Measurements from ENCODE around the gene SFT2D2. TPM values are rescaled to one million over a fixed set of nuclear protein-coding genes. Genes with fewer than 3 reads are reported as not detected.

SFT2D2 gene
- polyA plus RNA-seq, 1 of the 3 experiments (the other 2 are of a cell fraction): 9.3 TPM

DNA sequence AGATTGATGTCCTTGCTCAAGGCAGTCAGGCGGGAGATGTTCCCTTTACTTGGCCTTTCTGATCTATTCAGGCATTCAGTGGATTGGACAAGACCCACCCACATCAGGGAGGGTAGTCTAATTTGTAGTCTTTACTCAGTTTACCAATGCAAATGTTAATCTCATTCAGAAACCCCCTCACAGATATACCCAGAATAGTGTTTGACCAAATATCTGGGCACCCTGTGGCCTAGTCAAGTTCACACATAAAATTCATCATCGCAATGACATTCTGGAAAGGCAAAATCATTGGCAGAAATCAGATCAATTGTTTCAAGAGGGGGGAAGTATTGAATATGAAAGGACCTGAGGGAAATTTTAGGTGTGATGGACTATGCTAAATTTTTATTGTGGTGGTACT is 12.5 kb upstream of the SFT2D2 start:
- POLR2A ChIA-PET: no interaction called here
- CTCF ChIA-PET: no interaction called here
- Histone ChIP-seq H3K27me3 (ENCODE audit: insufficient read depth) (no peaks in the 10 kb centered on the region), H3K4me2 (no peak overlapping the region), H3K9me2 (no peaks in the 10 kb centered on the region), H3K9ac (no peak overlapping the region), H2AFZ (ENCODE audit: low read depth) (no peak overlapping the region), H3K4me3 (ENCODE audit: low read depth in 2 of 2, low read length in 1 of 2) (no peak overlapping the region), H3K36me3 (replicated peaks in 1 of 2; ENCODE audit: control insufficient read depth in 1 of 2, insufficient read depth in 2 of 2, low read length in 1 of 2) (no peaks in the 10 kb centered on the region), H3K79me2 (ENCODE audit: insufficient read depth) (no peaks in the 10 kb centered on the region), H3F3A (replicated peaks; ENCODE audit: insufficient read depth) (no peaks in the 10 kb centered on the region), H4K20me1 (ENCODE audit: insufficient read depth) (no peaks in the 10 kb centered on the region), H3K27ac (ENCODE audit: low read depth in 2 of 2, low read length in 1 of 2) (no peak overlapping the region), H3K9me3 (no peaks in the 10 kb centered on the region), H3K4me1 (ENCODE audit: control insufficient read depth in 1 of 2, insufficient read depth in 2 of 2, low read depth in 1 of 2, low read length in 1 of 2) (no peaks in the 10 kb centered on the region)
- DNase-seq: no peak
- TF ChIP-seq TEAD4 (IDR thresholded peaks at IDR 0.05; ENCODE audit: borderline replicate concordance, insufficient read depth) (no peak), EP300 (IDR thresholded peaks at IDR 0.05; ENCODE audit: borderline replicate concordance in 1 of 2, low read depth in 1 of 2, low read length in 1 of 2) (no peak), GABPA (IDR thresholded peaks at IDR 0.05; ENCODE audit: low read depth) (no peak), RFX5 (IDR thresholded peaks at IDR 0.05; ENCODE audit: low read length) (no peak), JUND (IDR thresholded peaks at IDR 0.05) (no peak), FOSL2 (IDR thresholded peaks at IDR 0.05; ENCODE audit: borderline replicate concordance, low read depth) (no peak), FOXM1 (IDR thresholded peaks at IDR 0.05; ENCODE audit: low read depth) (no peak), SIN3A (IDR thresholded peaks at IDR 0.05; ENCODE audit: borderline replicate concordance, low read depth, low read length) (no peak)
- TF ChIP-seq, protein P1, sequence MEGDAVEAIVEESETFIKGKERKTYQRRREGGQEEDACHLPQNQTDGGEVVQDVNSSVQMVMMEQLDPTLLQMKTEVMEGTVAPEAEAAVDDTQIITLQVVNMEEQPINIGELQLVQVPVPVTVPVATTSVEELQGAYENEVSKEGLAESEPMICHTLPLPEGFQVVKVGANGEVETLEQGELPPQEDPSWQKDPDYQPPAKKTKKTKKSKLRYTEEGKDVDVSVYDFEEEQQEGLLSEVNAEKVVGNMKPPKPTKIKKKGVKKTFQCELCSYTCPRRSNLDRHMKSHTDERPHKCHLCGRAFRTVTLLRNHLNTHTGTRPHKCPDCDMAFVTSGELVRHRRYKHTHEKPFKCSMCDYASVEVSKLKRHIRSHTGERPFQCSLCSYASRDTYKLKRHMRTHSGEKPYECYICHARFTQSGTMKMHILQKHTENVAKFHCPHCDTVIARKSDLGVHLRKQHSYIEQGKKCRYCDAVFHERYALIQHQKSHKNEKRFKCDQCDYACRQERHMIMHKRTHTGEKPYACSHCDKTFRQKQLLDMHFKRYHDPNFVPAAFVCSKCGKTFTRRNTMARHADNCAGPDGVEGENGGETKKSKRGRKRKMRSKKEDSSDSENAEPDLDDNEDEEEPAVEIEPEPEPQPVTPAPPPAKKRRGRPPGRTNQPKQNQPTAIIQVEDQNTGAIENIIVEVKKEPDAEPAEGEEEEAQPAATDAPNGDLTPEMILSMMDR (IDR thresholded peaks at IDR 0.05): no peak
- TF ChIP-seq, protein P2, sequence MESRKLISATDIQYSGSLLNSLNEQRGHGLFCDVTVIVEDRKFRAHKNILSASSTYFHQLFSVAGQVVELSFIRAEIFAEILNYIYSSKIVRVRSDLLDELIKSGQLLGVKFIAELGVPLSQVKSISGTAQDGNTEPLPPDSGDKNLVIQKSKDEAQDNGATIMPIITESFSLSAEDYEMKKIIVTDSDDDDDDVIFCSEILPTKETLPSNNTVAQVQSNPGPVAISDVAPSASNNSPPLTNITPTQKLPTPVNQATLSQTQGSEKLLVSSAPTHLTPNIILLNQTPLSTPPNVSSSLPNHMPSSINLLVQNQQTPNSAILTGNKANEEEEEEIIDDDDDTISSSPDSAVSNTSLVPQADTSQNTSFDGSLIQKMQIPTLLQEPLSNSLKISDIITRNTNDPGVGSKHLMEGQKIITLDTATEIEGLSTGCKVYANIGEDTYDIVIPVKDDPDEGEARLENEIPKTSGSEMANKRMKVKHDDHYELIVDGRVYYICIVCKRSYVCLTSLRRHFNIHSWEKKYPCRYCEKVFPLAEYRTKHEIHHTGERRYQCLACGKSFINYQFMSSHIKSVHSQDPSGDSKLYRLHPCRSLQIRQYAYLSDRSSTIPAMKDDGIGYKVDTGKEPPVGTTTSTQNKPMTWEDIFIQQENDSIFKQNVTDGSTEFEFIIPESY (IDR thresholded peaks at IDR 0.05; ENCODE audit: borderline replicate concordance, low read depth): no peak
- WGBS (ENCODE audit: low lambda C conversion rate): 84% methylated on average over 2 of the region's 2 CpGs

DNA sequence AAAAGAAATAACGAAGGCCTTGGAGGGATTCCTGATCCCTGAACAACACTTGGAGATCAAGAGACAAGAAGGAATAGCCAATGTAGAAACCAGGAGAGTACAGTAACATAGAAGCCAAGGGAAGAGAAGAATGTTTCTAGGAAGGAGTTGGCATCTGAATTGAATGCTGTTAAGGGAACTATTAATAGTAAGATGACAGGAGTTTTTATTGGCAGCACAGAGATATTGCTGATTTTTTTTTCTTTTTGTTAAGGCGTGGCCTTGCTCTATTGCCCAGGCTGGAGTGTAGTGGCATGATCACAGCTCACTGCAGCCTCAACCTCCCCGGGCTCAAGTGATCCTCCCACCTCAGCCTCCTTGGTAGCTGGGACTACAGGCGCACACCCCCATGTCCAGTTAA is 9.6 kb upstream of the SFT2D2 start:
- no peaks in the 10 kb centered on the region for H3K79me2 ChIP-seq (ENCODE audit: insufficient read depth)

More for the DNA sequence above, 9.6 kb upstream of the SFT2D2 start:
- Histone ChIP-seq H3K36me3 (replicated peaks in 1 of 2; ENCODE audit: control insufficient read depth in 1 of 2, insufficient read depth in 2 of 2, low read length in 1 of 2) (no peaks in the 10 kb centered on the region), H3K9me3 (no peaks in the 10 kb centered on the region), H3K4me3 (ENCODE audit: low read depth in 2 of 2, low read length in 1 of 2) (no peak overlapping the region), H4K20me1 (ENCODE audit: insufficient read depth) (no peaks in the 10 kb centered on the region), H3K9me2 (no peaks in the 10 kb centered on the region), H3K4me2 (no peak overlapping the region), H3F3A (replicated peaks; ENCODE audit: insufficient read depth) (no peaks in the 10 kb centered on the region), H2AFZ (ENCODE audit: low read depth) (no peak overlapping the region), H3K27ac (ENCODE audit: low read depth in 2 of 2, low read length in 1 of 2) (no peak overlapping the region), H3K27me3 (ENCODE audit: insufficient read depth) (no peaks in the 10 kb centered on the region), H3K9ac (no peak overlapping the region), H3K4me1 (ENCODE audit: control insufficient read depth in 1 of 2, insufficient read depth in 2 of 2, low read depth in 1 of 2, low read length in 1 of 2) (no peaks in the 10 kb centered on the region)
- WGBS (ENCODE audit: low lambda C conversion rate): 85% methylated on average over 4 of the region's 4 CpGs
- ChIA-PET POLR2A (no interaction called here), CTCF (no interaction called here)
- DNase-seq: no peak
- TF ChIP-seq TCF12 (IDR thresholded peaks at IDR 0.05) (no peak), FOSL2 (IDR thresholded peaks at IDR 0.05; ENCODE audit: borderline replicate concordance, low read depth) (no peak)
